Caco-2 (cell line): ENCODE measurements around the gene LMTK2. TPM values are rescaled to one million over a fixed set of nuclear protein-coding genes. Genes with fewer than 3 reads are reported as not detected.
"Not testable (repeated sequence)": the region's sequence is repeated elsewhere in the genome, so short reads cannot be mapped to it uniquely, and the experiment has no call there.

Source experiments
- BruUV-seq: library from RNA; stranded (reverse); fragments of 400-500 nt; replicated peaks from 2 replicates; lab custom pipeline; 2021; lab: Mats Ljungman, UMichigan
- CTCF ChIA-PET: fragments of 300-600 bp; sonication (Branson Sonifier 250); formaldehyde crosslinking; loops from one replicate; lab custom pipeline; 2022; ENCODE audit warnings: antibody characterized with exemption; lab: Charles Lee
- POLR2A ChIA-PET: fragments of 300-600 bp; sonication (Branson Sonifier 250); formaldehyde crosslinking; loops from one replicate; lab custom pipeline; 2022; ENCODE audit warnings: antibody characterized with exemption; lab: Charles Lee
- DNase-seq, 2 experiments: peaks; one replicate each; pipeline versions ENCODE4 v3.0.0 to v3.0.0-alpha.2; 2020 to 2022
- H3K27me3 ChIP-seq: replicated peaks from 2 replicates; pipeline ENCODE4 v1.6.0; 2011; ENCODE audit warnings: low read length; ENCODE audit not compliant: control insufficient read depth, insufficient read depth
- H3K36me3 ChIP-seq: 2 replicates; pipeline ENCODE4 v1.5.1; 2011; ENCODE audit warnings: low read length; ENCODE audit not compliant: control insufficient read depth, insufficient read depth
- H3K4me1 ChIP-seq: fragments of 250-450 bp; sonication (Bioruptor Pico); 2 replicates; pipeline ENCODE4 v1.5.1; 2020; ENCODE audit warnings: mild to moderate bottlenecking
- H3K4me3 ChIP-seq: 2 replicates; pipeline ENCODE4 v1.5.1; 2011; ENCODE audit warnings: low read depth, mild to moderate bottlenecking, control low read depth, low read length
- H3K9me3 ChIP-seq: fragments of 250-450 bp; sonication (Bioruptor Pico); 2 replicates; pipeline ENCODE4 v1.5.1; 2020; ENCODE audit warnings: mild to moderate bottlenecking, moderate library complexity
- H3K27ac Mint-ChIP-seq: one replicate; pipeline ENCODE4 v1.8.0; 2022; ENCODE audit warnings: mixed read lengths; ENCODE audit not compliant: unreplicated experiment
- H3K27me3 Mint-ChIP-seq: one replicate; pipeline ENCODE4 v1.8.0; 2022; ENCODE audit warnings: mixed read lengths; ENCODE audit not compliant: insufficient read depth, unreplicated experiment
- H3K36me3 Mint-ChIP-seq: one replicate; pipeline ENCODE4 v1.8.0; 2022; ENCODE audit warnings: mild to moderate bottlenecking, mixed read lengths; ENCODE audit not compliant: insufficient read depth, unreplicated experiment
- H3K4me1 Mint-ChIP-seq: one replicate; pipeline ENCODE4 v1.8.0; 2022; ENCODE audit warnings: low read depth, mixed read lengths; ENCODE audit not compliant: unreplicated experiment
- H3K4me3 Mint-ChIP-seq: one replicate; pipeline ENCODE4 v1.8.0; 2022; ENCODE audit warnings: mild to moderate bottlenecking, moderate library complexity, mixed read lengths; ENCODE audit not compliant: unreplicated experiment
- H3K9me3 Mint-ChIP-seq: one replicate; pipeline ENCODE4 v1.8.0; 2022; ENCODE audit warnings: mixed read lengths; ENCODE audit not compliant: unreplicated experiment
- CTCF ChIP-seq, 2 experiments: fragments of 200-600 bp in 1 of 2; IDR thresholded peaks; 1 replicate in 1 of 2; 2 replicates in 1 of 2; pipeline versions ENCODE4 v1.5.1 to v1.8.0; 2011 to 2022; ENCODE audit warnings: antibody characterized with exemption in 1 of 2, control low read depth in 1 of 2, inconsistent platforms in 1 of 2, low read depth in 1 of 2, low read length in 1 of 2, mild to moderate bottlenecking in 1 of 2, moderate library complexity in 1 of 2; ENCODE audit not compliant: insufficient read depth in 1 of 2, severe bottlenecking in 1 of 2, unreplicated experiment in 1 of 2
- intact Hi-C: fragments of 100-400 bp; cut with micrococcal nuclease; formaldehyde crosslinking; loops from one replicate; pipeline ENCODE4 v1.10.0; 2022; ENCODE audit not compliant: unreplicated experiment
- total RNA-seq: library from RNA; stranded (reverse); gene quantifications from 2 replicates; pipeline ENCODE4 v1.2.3, GENCODE V29; 2022

Gene LMTK2
- total RNA-seq, 1 experiment from 2014 or later: 21.9 TPM

GRCh38 chr7:98116656-98117461 is 10.2 kb downstream of the LMTK2 start:
- no peak overlapping the region for H3K4me3 Mint-ChIP-seq
- H3K9me3 ChIP-seq: no peaks in the 10 kb centered on the region
- H3K36me3 Mint-ChIP-seq: peaks cover 9% of the 10 kb centered on the region
- no peaks in the 10 kb centered on the region for H3K27me3 ChIP-seq
- CTCF ChIA-PET: no interaction called here
- DNase-seq: no peak
- no peaks in the 10 kb centered on the region for H3K9me3 Mint-ChIP-seq
- POLR2A ChIA-PET: no interaction called here
- no peak overlapping the region for H3K4me3 ChIP-seq
- H3K27ac Mint-ChIP-seq: no peak overlapping the region
- H3K4me1 Mint-ChIP-seq: no peaks in the 10 kb centered on the region
- no peak for TF ChIP-seq CTCF (IDR thresholded peaks at IDR 0.05; ENCODE audit: insufficient read depth in 1 of 2, low read depth in 1 of 2, low read length in 1 of 2, severe bottlenecking in 1 of 2, unreplicated experiment in 1 of 2)
- no TSS peak for BruUV-seq
- H3K4me1 ChIP-seq: no peaks in the 10 kb centered on the region
- no peaks in the 10 kb centered on the region for H3K36me3 ChIP-seq
- intact Hi-C loops: no loop called here
- H3K27me3 Mint-ChIP-seq: no peaks in the 10 kb centered on the region

DNA sequence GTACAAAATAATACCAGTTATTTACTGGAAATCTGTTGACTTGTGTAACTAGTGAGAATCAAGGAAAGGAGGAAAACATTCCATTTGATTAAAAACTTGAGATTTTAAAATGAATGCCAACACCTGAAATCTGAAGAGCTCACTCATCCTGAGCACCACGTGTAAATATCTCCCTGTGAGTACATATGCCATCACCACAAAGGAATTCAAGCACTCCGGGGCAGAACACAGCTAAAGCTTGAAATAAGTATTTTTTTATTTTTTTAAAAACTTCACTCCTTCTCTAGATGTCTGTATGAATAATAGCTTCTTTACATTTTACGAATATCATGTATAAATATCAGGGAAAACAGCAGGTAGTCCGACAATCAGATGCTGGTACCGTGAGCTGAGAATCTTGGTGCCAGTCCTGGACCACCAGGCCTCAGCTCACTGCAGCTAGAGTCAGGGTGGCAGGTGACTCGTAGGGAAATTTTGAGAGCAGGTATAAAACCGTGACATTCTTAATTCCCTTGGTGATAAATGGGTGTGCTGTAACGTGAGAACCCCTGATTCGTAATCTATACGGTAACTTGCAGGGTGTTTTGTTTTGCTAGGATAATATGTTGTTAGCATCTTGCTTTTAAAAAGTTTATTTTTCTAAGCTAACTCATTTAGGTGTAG is 12.7 kb downstream of the LMTK2 start:
- ChIA-PET CTCF (no interaction called here), POLR2A (no interaction called here)
- no peak overlapping the region for H3K27ac Mint-ChIP-seq
- intact Hi-C loops: no loop called here
- TF ChIP-seq CTCF (IDR thresholded peaks at IDR 0.05; ENCODE audit: insufficient read depth in 1 of 2, low read depth in 1 of 2, low read length in 1 of 2, severe bottlenecking in 1 of 2, unreplicated experiment in 1 of 2): no peak
- Histone ChIP-seq H3K27me3 (no peaks in the 10 kb centered on the region), H3K4me1 (no peaks in the 10 kb centered on the region), H3K9me3 (no peaks in the 10 kb centered on the region), H3K4me3 (no peak overlapping the region), H3K36me3 (no peaks in the 10 kb centered on the region)
- peaks cover 9% of the 10 kb centered on the region for H3K36me3 Mint-ChIP-seq
- no peaks in the 10 kb centered on the region for H3K9me3 Mint-ChIP-seq
- no peaks in the 10 kb centered on the region for H3K4me1 Mint-ChIP-seq
- H3K27me3 Mint-ChIP-seq: no peaks in the 10 kb centered on the region
- no TSS peak for BruUV-seq
- DNase-seq: no peak
- no peak overlapping the region for H3K4me3 Mint-ChIP-seq

- intact Hi-C loops: no loop called here
- DNase-seq: no peak
- H3K9me3 Mint-ChIP-seq: no peaks in the 10 kb centered on the region
- H3K9me3 ChIP-seq: no peaks in the 10 kb centered on the region
- no peaks in the 10 kb centered on the region for H3K27me3 ChIP-seq
- H3K4me3 Mint-ChIP-seq: no peak overlapping the region
- H3K36me3 ChIP-seq: no peaks in the 10 kb centered on the region
- no peaks in the 10 kb centered on the region for H3K4me1 Mint-ChIP-seq
- no peak overlapping the region for H3K27ac Mint-ChIP-seq
- CTCF ChIA-PET: no interaction called here
- TF ChIP-seq CTCF (IDR thresholded peaks at IDR 0.05; ENCODE audit: insufficient read depth in 1 of 2, low read depth in 1 of 2, low read length in 1 of 2, severe bottlenecking in 1 of 2, unreplicated experiment in 1 of 2): no peak
- peaks cover 9% of the 10 kb centered on the region for H3K36me3 Mint-ChIP-seq
- no peaks in the 10 kb centered on the region for H3K4me1 ChIP-seq
- POLR2A ChIA-PET: no interaction called here
- no peak overlapping the region for H3K4me3 ChIP-seq
- no TSS peak for BruUV-seq
- H3K27me3 Mint-ChIP-seq: no peaks in the 10 kb centered on the region
Observed at GRCh38 chr7:98120559-98120958, 13.9 kb downstream of the LMTK2 start.

DNA sequence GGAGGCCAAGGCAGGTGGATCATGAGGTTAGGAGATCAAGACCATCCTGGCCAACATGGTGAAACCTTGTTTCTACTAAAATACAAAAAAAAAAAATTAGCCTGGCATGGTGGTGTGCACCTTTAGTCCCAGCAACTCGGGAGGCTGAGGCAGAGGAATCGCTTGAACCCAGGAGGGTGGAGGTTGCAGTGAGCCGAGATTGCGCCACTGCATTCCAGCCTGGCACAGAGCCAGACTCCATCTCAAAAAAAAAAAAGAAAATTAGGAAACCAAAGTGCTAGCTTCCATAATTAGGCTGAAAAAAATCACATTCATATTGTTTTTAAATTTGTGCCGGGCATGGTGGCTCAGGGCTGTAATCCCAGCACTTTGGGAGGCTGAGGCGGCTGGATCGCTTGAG is 14.7 kb downstream of the LMTK2 start:
- H3K27me3 ChIP-seq, intact Hi-C loops, H3K27ac Mint-ChIP-seq, CTCF ChIA-PET, H3K36me3 Mint-ChIP-seq, H3K4me3 ChIP-seq, H3K4me1 Mint-ChIP-seq, H3K9me3 ChIP-seq, H3K9me3 Mint-ChIP-seq, DNase-seq, H3K36me3 ChIP-seq, H3K27me3 Mint-ChIP-seq, POLR2A ChIA-PET, H3K4me3 Mint-ChIP-seq, H3K4me1 ChIP-seq, BruUV-seq: not testable (repeated sequence)
